AG04449 (cell line): Measurements from ENCODE around the gene RASIP1.

Source experiments
- CTCF ChIA-PET: fragments of 350-600 bp; formaldehyde crosslinking; extraction: SDS; loops from one replicate; lab custom pipeline; 2021; ENCODE audit warnings: antibody characterized with exemption; lab: Yijun Ruan, JAX
- POLR2A ChIA-PET: fragments of 400-600, 350-600 bp; formaldehyde crosslinking; extraction: SDS; loops from one replicate; lab custom pipeline; 2020; ENCODE audit warnings: antibody characterized with exemption, inconsistent platforms; lab: Yijun Ruan, JAX
- DNase-seq: peaks from one replicate; pipeline ENCODE4 v3.0.0-alpha.2; 2010; ENCODE audit warnings: low read depth, low spot score
- H3K4me3 ChIP-seq: 2 replicates; pipeline ENCODE4 v1.5.1; 2011; ENCODE audit warnings: low read depth, mild to moderate bottlenecking, control low read depth, low read length
- TF ChIP-seq, protein P1 (sequence below): IDR thresholded peaks from one replicate; pipeline ENCODE4 v1.5.1; 2011; ENCODE audit warnings: mild to moderate bottlenecking, moderate library complexity, low read length, control low read depth, inconsistent platforms; ENCODE audit not compliant: insufficient read depth; ENCODE audit errors: missing control alignments

The RASIP1 gene

GRCh38 chr19:48750771-48751504 lies 10.5 kb upstream of the RASIP1 start:
- TF ChIP-seq, protein P1, sequence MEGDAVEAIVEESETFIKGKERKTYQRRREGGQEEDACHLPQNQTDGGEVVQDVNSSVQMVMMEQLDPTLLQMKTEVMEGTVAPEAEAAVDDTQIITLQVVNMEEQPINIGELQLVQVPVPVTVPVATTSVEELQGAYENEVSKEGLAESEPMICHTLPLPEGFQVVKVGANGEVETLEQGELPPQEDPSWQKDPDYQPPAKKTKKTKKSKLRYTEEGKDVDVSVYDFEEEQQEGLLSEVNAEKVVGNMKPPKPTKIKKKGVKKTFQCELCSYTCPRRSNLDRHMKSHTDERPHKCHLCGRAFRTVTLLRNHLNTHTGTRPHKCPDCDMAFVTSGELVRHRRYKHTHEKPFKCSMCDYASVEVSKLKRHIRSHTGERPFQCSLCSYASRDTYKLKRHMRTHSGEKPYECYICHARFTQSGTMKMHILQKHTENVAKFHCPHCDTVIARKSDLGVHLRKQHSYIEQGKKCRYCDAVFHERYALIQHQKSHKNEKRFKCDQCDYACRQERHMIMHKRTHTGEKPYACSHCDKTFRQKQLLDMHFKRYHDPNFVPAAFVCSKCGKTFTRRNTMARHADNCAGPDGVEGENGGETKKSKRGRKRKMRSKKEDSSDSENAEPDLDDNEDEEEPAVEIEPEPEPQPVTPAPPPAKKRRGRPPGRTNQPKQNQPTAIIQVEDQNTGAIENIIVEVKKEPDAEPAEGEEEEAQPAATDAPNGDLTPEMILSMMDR: no peak
- ChIA-PET CTCF (interaction anchor here (0.9 to 1.2 kb wide), 2 partner anchors 11 to 37 kb away, joined by 3 read pairs; no protein-coding TSS in a partner anchor), POLR2A (no interaction called here)
- no peak for DNase-seq
- H3K4me3 ChIP-seq: no peak overlapping the region

GRCh38 chr19:48750351-48750750 lies 9.9 kb upstream of the RASIP1 start:
- ChIA-PET CTCF (no interaction called here), POLR2A (no interaction called here)
- TF ChIP-seq, protein P1: no peak
- DNase-seq: no peak
- H3K4me3 ChIP-seq: no peak overlapping the region

DNA sequence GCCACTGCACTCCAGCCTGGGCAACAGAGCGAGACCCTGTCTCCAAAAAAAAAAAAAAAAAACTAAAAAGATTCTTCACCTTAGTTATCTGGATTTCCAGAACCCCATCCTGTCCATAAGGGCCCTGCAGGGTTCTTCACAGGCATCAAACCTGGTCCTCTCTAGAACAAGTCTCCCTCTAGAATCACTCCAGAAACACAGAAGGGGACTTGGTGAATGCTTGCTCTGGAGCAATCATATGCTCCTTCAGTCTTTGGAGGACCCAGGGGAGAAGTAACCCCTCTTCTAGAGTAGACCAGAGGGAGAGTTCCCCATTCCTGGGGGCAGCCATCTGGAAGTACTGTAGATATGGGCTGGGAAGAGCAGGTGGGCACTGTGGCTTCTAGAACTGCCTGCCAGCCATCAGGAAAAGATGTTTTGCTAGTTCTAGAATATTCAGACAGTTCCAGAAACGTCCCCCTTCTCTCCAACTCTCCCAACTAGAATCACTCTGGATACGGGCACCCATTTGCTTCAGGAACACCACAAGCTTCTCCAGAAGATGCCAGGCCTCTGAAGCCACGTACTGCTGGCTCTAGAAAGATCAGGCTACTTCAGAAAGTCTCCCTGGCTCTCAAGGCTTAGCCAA lies 9.3 kb upstream of the RASIP1 start:
- ChIA-PET POLR2A (no interaction called here), CTCF (no interaction called here)
- no peak overlapping the region for H3K4me3 ChIP-seq
- TF ChIP-seq, protein P1: no peak
- DNase-seq: no peak

- peak within 1 kb of the TSS; percentile 69 for H3K4me3 ChIP-seq
- TF ChIP-seq, protein P1: no peak
- peak; percentile 33 for DNase-seq
- POLR2A ChIA-PET: no interaction called here
- CTCF ChIA-PET: interaction anchor here (0.6 to 1.6 kb wide), 5 partner anchors 8 to 240 kb away, joined by 3 to 5 read pairs (median 4); no protein-coding TSS in a partner anchor
Measured at GRCh38 chr19:48746738-48747575, 6.5 kb upstream of the RASIP1 start, which contains the start of gene IZUMO1. TSS of gene IZUMO1 (minus strand) at chr19:48746909. CDS start at chr19:48745859, 1,050 bp downstream.

DNA sequence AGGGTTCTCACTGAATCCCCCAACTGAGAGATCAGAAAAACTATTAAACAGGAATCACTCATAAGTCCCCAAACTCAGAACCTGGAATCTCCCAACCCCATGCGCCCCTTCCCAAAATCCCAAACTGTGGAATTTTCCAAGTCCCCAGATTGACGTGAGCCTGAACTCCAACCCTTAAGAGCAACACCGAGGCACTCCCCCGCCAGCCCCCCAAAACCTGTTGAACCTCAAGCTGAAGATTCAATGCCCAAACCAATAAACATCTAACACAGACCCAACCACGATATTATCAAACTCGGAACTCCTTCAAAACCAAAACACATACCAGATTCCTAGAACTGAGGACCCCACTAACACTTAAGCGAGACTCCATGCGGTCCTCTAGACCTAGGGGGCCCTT lies 5.7 kb upstream of the RASIP1 start:
- CTCF ChIA-PET: interaction anchor here (1.3 to 1.6 kb wide), 3 partner anchors 8 to 96 kb away, joined by 4 to 5 read pairs (median 4); no protein-coding TSS in a partner anchor
- DNase-seq: no peak
- POLR2A ChIA-PET: no interaction called here
- H3K4me3 ChIP-seq: no peak overlapping the region; the same call in 1 of the 2 replicates
- TF ChIP-seq, protein P1: no peak
